Peyer's patch (tissue), 4 donors: ENCODE measurements around the gene CDK19. TPM values are rescaled to one million over a fixed set of nuclear protein-coding genes. Genes with fewer than 3 reads are reported as not detected.
"Not testable (repeated sequence)": the region's sequence is repeated elsewhere in the genome, so short reads cannot be mapped to it uniquely, and the experiment has no call there.

Experiments
- DNase-seq, 3 donors: peaks; one replicate each; pipeline ENCODE4 v3.0.0-alpha.2; 2017 to 2019
- H3K27ac ChIP-seq, 4 donors: fragments of 200-600 bp; sonication (generic); one replicate each; pipeline ENCODE4 v1.5.1; 2016 to 2019
- H3K27me3 ChIP-seq, 2 donors: fragments of 200-600 bp; sonication (generic); one replicate each; pipeline ENCODE4 v1.5.1; 2019
- H3K36me3 ChIP-seq, 3 donors: fragments of 200-600 bp; sonication (generic); one replicate each; pipeline ENCODE4 v1.5.1; 2016 to 2019
- H3K4me1 ChIP-seq, 4 donors: fragments of 200-600 bp; sonication (generic); one replicate each; pipeline ENCODE4 v1.5.1; 2016 to 2019
- H3K4me3 ChIP-seq, 4 donors: fragments of 200-600 bp; sonication (generic); 1 replicate in 3 of 4; 2 replicates in 1 of 4; pipeline ENCODE4 v1.5.1; 2016 to 2019; ENCODE audit warnings: mild to moderate bottlenecking in 1 of 4
- H3K9me3 ChIP-seq, 4 donors: fragments of 200-600 bp; sonication (generic); one replicate each; pipeline ENCODE4 v1.5.1; 2016 to 2019; ENCODE audit warnings: mild to moderate bottlenecking in 1 of 4
- CTCF ChIP-seq, 6 experiments: fragments of 450-650 bp in 4 of 6; fragments of 200-600 bp in 2 of 6; sonication (generic) in 1 of 6; IDR thresholded peaks; one replicate each; pipeline ENCODE4 v1.5.1; 2017 to 2019; ENCODE audit warnings: antibody characterized with exemption in 6 of 6, mild to moderate bottlenecking in 3 of 6, moderate library complexity in 1 of 6
- POLR2A ChIP-seq, 2 donors: fragments of 450-650 bp; IDR thresholded peaks; one replicate each; pipeline ENCODE4 v1.5.1; 2017; ENCODE audit warnings: antibody characterized with exemption in 2 of 2, mild to moderate bottlenecking in 2 of 2, moderate library complexity in 2 of 2
- total RNA-seq, 4 donors: library from RNA; depleted of rRNA; stranded (reverse); fragments of >200 nt; gene quantifications; one replicate each; pipeline ENCODE4 v1.1.0, GENCODE V29; 2016

CDK19 gene
- total RNA-seq, 4 donors from 2014 or later, result 10.5 to 14.6 (median 12.9) TPM

- H3K4me1 ChIP-seq, result no peaks in the 10 kb centered on the region
- no peaks in the 10 kb centered on the region for H3K27me3 ChIP-seq
- no peaks in the 10 kb centered on the region for H3K36me3 ChIP-seq
- no peak for TF ChIP-seq CTCF (IDR thresholded peaks at IDR 0.05)
- TF ChIP-seq POLR2A (IDR thresholded peaks at IDR 0.05), result no peak
- H3K9me3 ChIP-seq, result no peaks in the 10 kb centered on the region
- DNase-seq, result no peak
- H3K4me3 ChIP-seq, result no peak overlapping the region
- no peak overlapping the region for H3K27ac ChIP-seq
Measured at GRCh38 chr6:110612298-110612697, 203.0 kb downstream of the CDK19 start.

- Histone ChIP-seq H3K4me1 (no peaks in the 10 kb centered on the region), H3K4me3 (no peak overlapping the region), H3K9me3 (no peaks in the 10 kb centered on the region), H3K36me3 (no peaks in the 10 kb centered on the region), H3K27ac (no peak overlapping the region), H3K27me3 (no peaks in the 10 kb centered on the region)
- TF ChIP-seq POLR2A (IDR thresholded peaks at IDR 0.05), result no peak
- no peak for TF ChIP-seq CTCF (IDR thresholded peaks at IDR 0.05)
- DNase-seq, result no peak
Measured at GRCh38 chr6:110609101-110609500, 206.2 kb downstream of the CDK19 start.

DNA sequence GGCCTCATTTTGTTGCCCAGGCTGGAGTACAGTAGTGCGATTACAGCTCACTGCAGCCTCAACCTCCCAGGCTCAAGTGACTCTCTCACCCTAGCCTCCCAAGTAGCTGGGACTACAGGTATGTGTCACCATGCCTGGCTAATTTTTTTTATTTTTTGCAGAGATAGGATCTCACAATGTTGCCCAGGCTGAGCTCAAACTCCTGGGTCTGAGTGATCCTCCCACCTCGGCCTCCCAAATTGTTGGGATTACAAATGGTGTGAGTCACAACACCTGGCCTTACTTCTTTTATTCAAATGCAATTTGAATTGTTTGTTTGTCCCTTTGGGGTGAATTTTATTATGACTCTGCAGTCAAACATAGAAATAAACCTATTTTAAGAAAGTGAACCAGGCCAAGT lies 207.1 kb downstream of the CDK19 start:
- H3K36me3 ChIP-seq, result no peaks in the 10 kb centered on the region
- no peak for DNase-seq
- H3K27ac ChIP-seq, result no peak overlapping the region

GRCh38 chr6:110606151-110606550 lies 209.1 kb downstream of the CDK19 start:
- Histone ChIP-seq H3K4me1 (no peaks in the 10 kb centered on the region), H3K27ac (no peak overlapping the region), H3K4me3 (no peak overlapping the region), H3K36me3 (no peaks in the 10 kb centered on the region), H3K9me3 (no peaks in the 10 kb centered on the region), H3K27me3 (no peaks in the 10 kb centered on the region)
- TF ChIP-seq POLR2A (IDR thresholded peaks at IDR 0.05) (no peak), CTCF (IDR thresholded peaks at IDR 0.05) (no peak)
- no peak for DNase-seq

More for the DNA sequence above, 207.1 kb downstream of the CDK19 start:
- Histone ChIP-seq H3K4me3 (no peak overlapping the region), H3K9me3 (no peaks in the 10 kb centered on the region), H3K4me1 (no peaks in the 10 kb centered on the region), H3K27me3 (no peaks in the 10 kb centered on the region)
- TF ChIP-seq POLR2A (IDR thresholded peaks at IDR 0.05) (no peak), CTCF (IDR thresholded peaks at IDR 0.05) (no peak)

DNA sequence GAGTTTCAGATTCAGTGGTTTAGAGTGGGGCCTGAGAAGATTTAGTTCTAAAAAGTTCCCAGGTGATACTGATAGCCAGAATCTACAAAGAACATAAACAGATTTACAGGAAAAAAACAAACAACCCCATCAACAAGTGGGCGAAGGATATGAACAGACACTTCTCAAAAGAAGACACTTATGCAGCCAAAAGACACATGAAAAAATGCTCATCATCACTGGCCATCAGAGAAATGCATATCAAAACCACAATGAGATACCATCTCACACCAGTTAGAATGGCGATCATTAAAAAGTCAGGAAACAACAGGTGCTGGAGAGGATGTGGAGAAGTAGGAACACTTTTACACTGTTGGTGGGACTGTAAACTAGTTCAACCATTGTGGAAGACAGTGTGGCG lies 214.6 kb downstream of the CDK19 start:
- H3K27ac ChIP-seq, DNase-seq, H3K4me1 ChIP-seq, H3K4me3 ChIP-seq, H3K36me3 ChIP-seq, H3K9me3 ChIP-seq, H3K27me3 ChIP-seq: not testable (repeated sequence)

DNA sequence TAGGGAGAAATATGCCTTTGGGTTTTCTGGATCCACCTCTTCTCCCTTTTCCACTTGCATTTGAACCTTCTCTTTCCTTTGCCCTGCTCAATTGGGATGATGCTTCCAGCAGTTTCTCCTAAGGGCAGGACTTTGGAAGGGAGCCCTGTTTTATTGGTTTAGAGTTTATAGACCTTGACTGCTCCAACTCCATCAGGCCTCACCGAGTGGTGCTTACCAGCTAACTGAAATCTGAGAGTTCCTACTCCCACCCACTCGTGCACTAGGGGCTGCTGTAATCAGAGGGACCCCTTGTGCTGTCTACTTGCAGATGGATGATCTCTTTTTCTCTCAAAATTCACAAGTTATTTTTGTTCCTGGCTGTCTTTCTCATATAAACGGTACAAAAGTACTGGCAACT lies 217.5 kb downstream of the CDK19 start:
- no peaks in the 10 kb centered on the region for H3K27me3 ChIP-seq
- H3K9me3 ChIP-seq, result no peaks in the 10 kb centered on the region
- H3K4me1 ChIP-seq, result no peaks in the 10 kb centered on the region
- no peaks in the 10 kb centered on the region for H3K36me3 ChIP-seq
- no peak for DNase-seq
- no peak overlapping the region for H3K27ac ChIP-seq
- TF ChIP-seq POLR2A (IDR thresholded peaks at IDR 0.05) (no peak), CTCF (IDR thresholded peaks at IDR 0.05) (no peak)
- no peak overlapping the region for H3K4me3 ChIP-seq
